HepG2 (cell line): ENCODE results near the gene CAMSAP2. TPM values are rescaled to one million over a fixed set of nuclear protein-coding genes. Genes with fewer than 3 reads are reported as not detected.

ENCODE experiments used
- DBP ChIP-seq: sonication (generic); formaldehyde crosslinking; IDR thresholded peaks from 2 replicates; pipeline ENCODE4 v1.4.0; 2020; ENCODE audit warnings: missing genetic modification reagents; ENCODE audit errors: not compliant biosample characterization
- FOXP4 ChIP-seq: sonication (generic); formaldehyde crosslinking; IDR thresholded peaks from 2 replicates; pipeline ENCODE4 v1.4.0; 2020; ENCODE audit warnings: missing genetic modification reagents
- HINFP ChIP-seq: sonication (generic); formaldehyde crosslinking; IDR thresholded peaks from 2 replicates; pipeline ENCODE4 v1.4.0; 2020; ENCODE audit warnings: low read depth, mild to moderate bottlenecking, missing genetic modification reagents
- HMGXB4 ChIP-seq, 2 experiments: sonication (generic) in 1 of 2; formaldehyde crosslinking in 1 of 2; IDR thresholded peaks; 2 replicates each; pipeline versions ENCODE4 v1.4.0 to v1.6.1; 2018 to 2020; ENCODE audit warnings: missing genetic modification reagents in 2 of 2, borderline replicate concordance in 1 of 2, low read depth in 1 of 2, mild to moderate bottlenecking in 1 of 2, missing biosample characterization in 1 of 2
- KDM2A ChIP-seq: sonication (generic); formaldehyde crosslinking; IDR thresholded peaks from 2 replicates; pipeline ENCODE4 v1.4.0; 2020; ENCODE audit warnings: low read depth, missing genetic modification reagents, borderline replicate concordance
- MAFG ChIP-seq: sonication (generic); formaldehyde crosslinking; IDR thresholded peaks from 2 replicates; pipeline ENCODE4 v1.5.1; 2020; ENCODE audit warnings: mild to moderate bottlenecking, missing genetic modification reagents
- NR2F1 ChIP-seq, 2 experiments: fragments of 450-650 bp in 1 of 2; formaldehyde crosslinking in 1 of 2; IDR thresholded peaks; 2 replicates each; pipeline versions ENCODE4 v1.5.0 to v1.6.1; 2016 to 2020; ENCODE audit warnings: mild to moderate bottlenecking in 1 of 2, missing compliant biosample characterization in 1 of 2, missing genetic modification reagents in 1 of 2, moderate library complexity in 1 of 2
- NR3C1 ChIP-seq: sonication (generic); formaldehyde crosslinking; IDR thresholded peaks from 2 replicates; pipeline ENCODE4 v1.4.0; 2020; ENCODE audit warnings: missing genetic modification reagents
- SETDB1 ChIP-seq: sonication (generic); formaldehyde crosslinking; IDR thresholded peaks from 2 replicates; pipeline ENCODE4 v1.5.1; 2020; ENCODE audit warnings: missing genetic modification reagents, mild to moderate bottlenecking, borderline replicate concordance
- SKI ChIP-seq: fragments of 450-650 bp; IDR thresholded peaks from one replicate; pipeline ENCODE4 v1.6.1; 2018; ENCODE audit warnings: mild to moderate bottlenecking; ENCODE audit not compliant: partially characterized antibody
- UBTF ChIP-seq: sonication (generic); formaldehyde crosslinking; IDR thresholded peaks from 2 replicates; pipeline ENCODE4 v1.4.0; 2020; ENCODE audit warnings: mild to moderate bottlenecking, missing genetic modification reagents
- YEATS2 ChIP-seq: sonication (generic); formaldehyde crosslinking; IDR thresholded peaks from 2 replicates; pipeline ENCODE4 v1.4.0; 2020; ENCODE audit warnings: missing genetic modification reagents, borderline replicate concordance
- ZNF234 ChIP-seq: sonication (generic); formaldehyde crosslinking; conservative IDR thresholded peaks from 2 replicates; pipeline ENCODE4 v1.5.1; 2020; ENCODE audit warnings: mild to moderate bottlenecking, missing genetic modification reagents
- ZNF251 ChIP-seq: sonication (generic); formaldehyde crosslinking; IDR thresholded peaks from 2 replicates; pipeline ENCODE4 v1.9.0; 2021; ENCODE audit warnings: mild to moderate bottlenecking, missing genetic modification reagents
- ZNF280D ChIP-seq: sonication (generic); formaldehyde crosslinking; IDR thresholded peaks from 2 replicates; pipeline ENCODE4 v1.5.1; 2020; ENCODE audit warnings: mild to moderate bottlenecking, missing genetic modification reagents
- ZNF629 ChIP-seq: sonication (generic); formaldehyde crosslinking; conservative IDR thresholded peaks from 2 replicates; pipeline ENCODE4 v1.5.0; 2020; ENCODE audit warnings: missing genetic modification reagents
- polyA plus RNA-seq, 8 experiments: library from polyadenylated mRNA; depleted of rRNA in 3 of 8; stranded (reverse) in 7 of 8; unstranded in 1 of 8; fragments of >200 nt; fragmentation: Illumina TruSeq in 4 of 8; extraction: Trizol in 4 of 8; gene quantifications; 2 replicates each; pipeline versions ENCODE4 v1.2.1 to v1.2.3, GENCODE V29; 2011 to 2016; ENCODE audit warnings: low read depth in 4 of 8, missing spikeins in 1 of 8, mixed read lengths in 1 of 8; ENCODE audit not compliant: insufficient read depth in 1 of 8
- total RNA-seq, 5 experiments: library from RNA; depleted of rRNA; stranded (reverse); fragments of >200 nt; fragmentation: Illumina TruSeq; extraction: Trizol; gene quantifications; 2 replicates each; pipeline ENCODE4 v1.2.3, GENCODE V29; 2016; ENCODE audit warnings: low read depth in 1 of 5

CAMSAP2 gene
- total and polyA plus RNA-seq, 2 of the 13 experiments (the other 11 are each of a cell fraction or from before 2014, with no cell fraction given) = 3.4 to 8.2 TPM

GRCh38 chr1:200894712-200895442 is 156.2 kb downstream of the CAMSAP2 start, which contains the start of gene INAVA (continued):
- TF ChIP-seq NR2F1 (CRISPR knock-in tag; IDR thresholded peaks at IDR 0.05) (no peak), SETDB1 (CRISPR knock-in tag) (no peak), MAFG (CRISPR knock-in tag) (no peak), FOXP4 (CRISPR knock-in tag) (no peak), KDM2A (no peak), HINFP (CRISPR knock-in tag) (no peak), ZNF280D (CRISPR knock-in tag) (no peak), HMGXB4 (CRISPR knock-in tag; IDR thresholded peaks at IDR 0.05; ENCODE audit: borderline replicate concordance in 1 of 2, low read depth in 1 of 2) (no peak; a peak in 1 of 4 replicates), ZNF234 (CRISPR knock-in tag) (no peak), ZNF629 (no peak), ZNF251 (CRISPR knock-in tag) (no peak), YEATS2 (CRISPR knock-in tag) (no peak), SKI (no peak), DBP (CRISPR knock-in tag) (no peak), NR3C1 (CRISPR knock-in tag) (no peak), UBTF (CRISPR knock-in tag) (peak; percentile 38)
